Immature natural killer cell (primary cell): ENCODE data around the gene PNPLA3. TPM values are rescaled to one million over a fixed set of nuclear protein-coding genes. Genes with fewer than 3 reads are reported as not detected.
A peak's percentile ranks its signal among the peaks of the same experiment; 100 is the strongest.

ENCODE experiments used
- DNase-seq, 3 donors: peaks; one replicate each; pipeline ENCODE4 v3.0.0; 2022; ENCODE audit warnings: mixed read lengths in 1 of 3
- H3K27ac Mint-ChIP-seq, 6 donors: one replicate each; pipeline ENCODE4 v1.8.0; 2020; ENCODE audit warnings: mixed read lengths in 6 of 6, mild to moderate bottlenecking in 5 of 6, inconsistent platforms in 4 of 6, moderate library complexity in 3 of 6
- H3K27me3 Mint-ChIP-seq, 3 donors: one replicate each; pipeline ENCODE4 v1.8.0; 2020 to 2021; ENCODE audit warnings: low read depth in 3 of 3, mild to moderate bottlenecking in 3 of 3, mixed read lengths in 3 of 3, moderate library complexity in 3 of 3, inconsistent platforms in 1 of 3
- H3K36me3 Mint-ChIP-seq, 3 donors: one replicate each; pipeline ENCODE4 v1.8.0; 2020; ENCODE audit warnings: mixed read lengths in 3 of 3, inconsistent platforms in 2 of 3, mild to moderate bottlenecking in 2 of 3
- H3K4me1 Mint-ChIP-seq, 2 donors: one replicate each; pipeline ENCODE4 v1.8.0; 2020; ENCODE audit warnings: inconsistent platforms in 2 of 2, mild to moderate bottlenecking in 2 of 2, mixed read lengths in 2 of 2, moderate library complexity in 1 of 2
- H3K4me3 Mint-ChIP-seq, 5 donors: one replicate each; pipeline ENCODE4 v1.8.0; 2020; ENCODE audit warnings: mild to moderate bottlenecking in 5 of 5, mixed read lengths in 5 of 5, inconsistent platforms in 3 of 5, moderate library complexity in 3 of 5
- H3K9me3 Mint-ChIP-seq, 6 donors: one replicate each; pipeline ENCODE4 v1.8.0; 2020; ENCODE audit warnings: mild to moderate bottlenecking in 6 of 6, mixed read lengths in 6 of 6, inconsistent platforms in 4 of 6, moderate library complexity in 3 of 6
- polyA plus RNA-seq, 3 donors: library from polyadenylated mRNA; unstranded; fragments of 300-500 nt; fragmentation: Illumina TruSeq; gene quantifications; one replicate each; pipeline ENCODE4 v1.2.3, GENCODE V29; 2021

PNPLA3 gene
- polyA plus RNA-seq, 3 donors from 2014 or later, result not detected

GRCh38 chr22:43951966-43952365 lies 28.4 kb downstream of the PNPLA3 start:
- no peak for DNase-seq
- H3K27ac Mint-ChIP-seq, result no peak overlapping the region
- peaks cover 3 to 10% (median 8%) of the 10 kb centered on the region in 3 donors for H3K27me3 Mint-ChIP-seq
- H3K36me3 Mint-ChIP-seq, result no peaks in the 10 kb centered on the region
- H3K4me1 Mint-ChIP-seq, result peaks cover 29 to 30% of the 10 kb centered on the region in 2 donors
- no peaks in the 10 kb centered on the region for H3K9me3 Mint-ChIP-seq
- H3K4me3 Mint-ChIP-seq, result no peak overlapping the region

- Mint-ChIP-seq H3K4me1 (peaks cover 38 to 44% of the 10 kb centered on the region in 2 donors), H3K36me3 (no peaks in the 10 kb centered on the region), H3K4me3 (peak overlapping the region; percentile 96 to 99 (median 99)), H3K27ac (peak overlapping the region; percentile 75 to 97 (median 88)), H3K27me3 (peaks cover 3 to 7% (median 4%) of the 10 kb centered on the region in 3 donors), H3K9me3 (no peaks in the 10 kb centered on the region)
- DNase-seq, result no peak
Observed at GRCh38 chr22:43953988-43954785, 30.6 kb downstream of the PNPLA3 start.

- peak within 1 kb of the TSS; percentile 96 to 99 (median 99) for H3K4me3 Mint-ChIP-seq
- no peaks in the 10 kb centered on the region for H3K36me3 Mint-ChIP-seq
- peak within 1 kb of the TSS; percentile 90 to 98 (median 96) for H3K27ac Mint-ChIP-seq
- H3K9me3 Mint-ChIP-seq, result no peaks in the 10 kb centered on the region
- H3K27me3 Mint-ChIP-seq, result peaks cover 3 to 7% (median 4%) of the 10 kb centered on the region in 3 donors
- peaks cover 38 to 55% of the 10 kb centered on the region in 2 donors for H3K4me1 Mint-ChIP-seq
- DNase-seq, result peak; percentile 91 to 92 (median 91)
Observed at GRCh38 chr22:43955040-43955882, 31.7 kb downstream of the PNPLA3 start, which contains the start of gene SAMM50. Gene SAMM50, plus strand, starts transcription at chr22:43955442. Its CDS starts 136 bp downstream, at chr22:43955578.

GRCh38 chr22:43955883-43956782 lies 32.5 kb downstream of the PNPLA3 start:
- H3K4me1 Mint-ChIP-seq, result peaks cover 38 to 55% of the 10 kb centered on the region in 2 donors
- no peaks in the 10 kb centered on the region for H3K9me3 Mint-ChIP-seq

GRCh38 chr22:43956805-43957463 lies 33.3 kb downstream of the PNPLA3 start:
- Mint-ChIP-seq H3K4me3 (peak overlapping the region; percentile 96 to 99 (median 99)), H3K4me1 (peaks cover 38 to 55% of the 10 kb centered on the region in 2 donors), H3K36me3 (no peaks in the 10 kb centered on the region), H3K9me3 (no peaks in the 10 kb centered on the region), H3K27ac (peak overlapping the region in 3 of 6 donors; percentile 93 to 98 (median 97)), H3K27me3 (peaks cover 1 to 5% (median 4%) of the 10 kb centered on the region in 3 donors)
- DNase-seq, result no peak

More at GRCh38 chr22:43955883-43956782, 32.5 kb downstream of the PNPLA3 start:
- Mint-ChIP-seq H3K27ac (peak overlapping the region; percentile 90 to 98 (median 96)), H3K4me3 (peak overlapping the region; percentile 96 to 99 (median 99)), H3K27me3 (peaks cover 4 to 7% (median 5%) of the 10 kb centered on the region in 3 donors), H3K36me3 (no peaks in the 10 kb centered on the region)
- DNase-seq, result peak in 1 of 3 donors; percentile 6

GRCh38 chr22:43957871-43958270 lies 34.3 kb downstream of the PNPLA3 start:
- Mint-ChIP-seq H3K4me3 (peak overlapping the region in 4 of 5 donors; percentile 33 to 71 (median 48)), H3K27ac (peak overlapping the region in 1 of 6 donors; percentile 78), H3K4me1 (peaks cover 38 to 55% of the 10 kb centered on the region in 2 donors), H3K36me3 (no peaks in the 10 kb centered on the region), H3K9me3 (no peaks in the 10 kb centered on the region), H3K27me3 (peaks cover 1 to 5% (median 4%) of the 10 kb centered on the region in 3 donors)
- DNase-seq, result no peak

- Mint-ChIP-seq H3K4me1 (peaks cover under 1 to 12% of the 10 kb centered on the region in 2 donors), H3K4me3 (no peak overlapping the region), H3K27me3 (peaks cover 0 to 3% (median 1%) of the 10 kb centered on the region in 3 donors), H3K9me3 (no peaks in the 10 kb centered on the region), H3K36me3 (peaks cover 17 to 52% (median 33%) of the 10 kb centered on the region in 3 donors), H3K27ac (no peak overlapping the region)
- DNase-seq, result no peak
Observed at GRCh38 chr22:43964314-43964857, 40.8 kb downstream of the PNPLA3 start.

GRCh38 chr22:43967069-43967468 lies 43.5 kb downstream of the PNPLA3 start:
- DNase-seq, result no peak
- no peaks in the 10 kb centered on the region for H3K9me3 Mint-ChIP-seq
- H3K27me3 Mint-ChIP-seq, result peaks cover 0 to 4% (median 1%) of the 10 kb centered on the region in 3 donors
- no peak overlapping the region for H3K4me3 Mint-ChIP-seq
- H3K4me1 Mint-ChIP-seq, result peaks cover 8 to 15% of the 10 kb centered on the region in 2 donors
- no peak overlapping the region for H3K27ac Mint-ChIP-seq
- H3K36me3 Mint-ChIP-seq, result peaks cover 22 to 60% (median 38%) of the 10 kb centered on the region in 3 donors

GRCh38 chr22:43968614-43969013 lies 45.0 kb downstream of the PNPLA3 start:
- Mint-ChIP-seq H3K4me3 (no peak overlapping the region), H3K9me3 (no peaks in the 10 kb centered on the region), H3K27me3 (peaks cover 0 to 4% (median 1%) of the 10 kb centered on the region in 3 donors), H3K36me3 (peaks cover 22 to 69% (median 33%) of the 10 kb centered on the region in 3 donors), H3K4me1 (peaks cover 8 to 15% of the 10 kb centered on the region in 2 donors), H3K27ac (no peak overlapping the region)
- no peak for DNase-seq

- Mint-ChIP-seq H3K9me3 (no peaks in the 10 kb centered on the region), H3K36me3 (peaks cover 25 to 70% (median 29%) of the 10 kb centered on the region in 3 donors), H3K27me3 (peaks cover 0 to 4% (median 1%) of the 10 kb centered on the region in 3 donors), H3K4me1 (peaks cover 8 to 15% of the 10 kb centered on the region in 2 donors), H3K4me3 (no peak overlapping the region), H3K27ac (peak overlapping the region in 1 of 6 donors; percentile 54)
- no peak for DNase-seq
Observed at GRCh38 chr22:43969021-43969878, 45.6 kb downstream of the PNPLA3 start.

GRCh38 chr22:43969989-43970755 lies 46.6 kb downstream of the PNPLA3 start:
- Mint-ChIP-seq H3K27ac (no peak overlapping the region), H3K27me3 (peaks cover 0 to 4% (median 1%) of the 10 kb centered on the region in 3 donors), H3K4me1 (peaks cover 8 to 15% of the 10 kb centered on the region in 2 donors), H3K9me3 (no peaks in the 10 kb centered on the region), H3K4me3 (no peak overlapping the region), H3K36me3 (peaks cover 25 to 68% (median 29%) of the 10 kb centered on the region in 3 donors)
- DNase-seq, result no peak
